ENCODE results near the gene KDM3A.
"Not testable (repeated sequence)": the region's sequence is repeated elsewhere in the genome, so short reads cannot be mapped to it uniquely, and the experiment has no call there.

Gene KDM3A

GRCh38 chr2:86476918-86477317, 35.7 kb downstream of the KDM3A start:
- no peak for DNase-seq (ENCODE audit: low spot score)

GRCh38 chr2:86477349-86477748, 36.2 kb downstream of the KDM3A start:
- DNase-seq (ENCODE audit: low spot score), result peak; percentile 23

DNA sequence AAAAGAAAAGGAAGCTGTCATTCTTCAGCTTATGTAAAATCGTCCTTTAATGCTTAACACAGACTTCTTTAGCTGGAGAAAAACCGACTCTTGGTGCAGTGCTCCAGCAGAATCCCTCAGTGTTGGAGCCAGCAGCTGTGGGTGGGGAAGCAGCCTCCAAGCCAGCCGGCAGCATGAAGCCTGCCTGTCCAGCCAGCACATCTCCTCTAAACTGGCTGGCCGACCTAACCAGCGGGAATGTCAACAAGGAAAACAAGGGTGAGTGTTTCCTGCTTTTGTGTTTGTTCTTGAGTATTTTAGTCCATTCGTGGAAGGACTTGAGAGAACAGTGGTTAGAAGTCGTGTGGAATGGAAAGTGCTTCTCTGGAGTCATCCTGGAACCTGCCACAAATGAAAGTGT, 38.9 kb downstream of the KDM3A start:
- DNase-seq (ENCODE audit: low spot score), result peak; percentile 41

DNA sequence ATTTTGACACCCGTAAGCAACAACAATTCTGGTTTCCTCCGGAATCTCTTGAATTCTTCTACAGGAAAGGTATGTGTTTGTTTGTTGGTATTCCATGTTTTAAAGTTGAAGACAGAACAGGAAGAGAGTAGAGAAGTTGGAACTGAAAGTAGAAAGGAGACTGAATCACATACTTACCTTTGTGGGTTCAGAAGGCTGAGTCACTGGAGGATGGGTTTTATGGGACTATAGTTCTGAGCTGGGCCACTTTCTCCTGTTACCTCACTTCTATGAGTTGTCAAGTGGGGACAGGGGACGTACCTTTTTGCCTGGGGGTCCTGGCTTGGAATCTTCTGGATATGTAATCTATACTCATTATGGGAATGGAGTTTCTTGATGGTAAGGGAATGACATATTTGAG, 40.9 kb downstream of the KDM3A start:
- DNase-seq (ENCODE audit: low spot score), result no peak

GRCh38 chr2:86484385-86484784, 43.2 kb downstream of the KDM3A start:
- DNase-seq (ENCODE audit: low spot score), result no peak

GRCh38 chr2:86485103-86485502, 43.9 kb downstream of the KDM3A start:
- no peak for DNase-seq (ENCODE audit: low spot score)

GRCh38 chr2:86485802-86486201, 44.6 kb downstream of the KDM3A start:
- DNase-seq (ENCODE audit: low spot score), result no peak

GRCh38 chr2:86487062-86487461, 45.9 kb downstream of the KDM3A start:
- DNase-seq (ENCODE audit: low spot score), result no peak

GRCh38 chr2:86488561-86489250, 47.5 kb downstream of the KDM3A start:
- no peak for DNase-seq (ENCODE audit: low spot score)

GRCh38 chr2:86489542-86489941, 48.4 kb downstream of the KDM3A start:
- DNase-seq (ENCODE audit: low spot score), result no peak

DNA sequence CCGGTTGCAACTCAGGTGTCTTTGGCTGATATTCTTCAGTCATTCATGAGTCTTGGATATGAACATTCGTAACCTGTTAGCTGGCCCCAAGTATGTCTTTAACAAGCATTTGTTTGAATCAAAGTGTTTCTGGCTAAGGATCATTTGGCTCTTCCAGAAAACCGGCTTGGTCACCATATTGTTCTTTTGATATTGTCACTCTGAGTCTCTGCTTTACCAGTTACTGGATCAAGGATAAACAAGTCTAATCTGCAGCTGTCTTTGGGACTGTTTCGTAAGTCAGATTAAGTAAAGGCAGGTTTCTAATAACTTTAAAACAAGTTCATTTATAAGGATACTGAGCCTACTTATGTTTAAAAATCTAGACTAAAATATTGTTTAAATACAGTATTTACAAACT, 49.1 kb downstream of the KDM3A start:
- DNase-seq (ENCODE audit: low spot score), result no peak

- no peak for DNase-seq (ENCODE audit: low spot score)
Measured at GRCh38 chr2:86491088-86491487, 49.9 kb downstream of the KDM3A start.

- no peak for DNase-seq (ENCODE audit: low spot score)
Measured at GRCh38 chr2:86492048-86492453, 50.9 kb downstream of the KDM3A start.

GRCh38 chr2:86496391-86496790, 55.2 kb downstream of the KDM3A start:
- DNase-seq (ENCODE audit: low spot score), result not testable (repeated sequence)

DNA sequence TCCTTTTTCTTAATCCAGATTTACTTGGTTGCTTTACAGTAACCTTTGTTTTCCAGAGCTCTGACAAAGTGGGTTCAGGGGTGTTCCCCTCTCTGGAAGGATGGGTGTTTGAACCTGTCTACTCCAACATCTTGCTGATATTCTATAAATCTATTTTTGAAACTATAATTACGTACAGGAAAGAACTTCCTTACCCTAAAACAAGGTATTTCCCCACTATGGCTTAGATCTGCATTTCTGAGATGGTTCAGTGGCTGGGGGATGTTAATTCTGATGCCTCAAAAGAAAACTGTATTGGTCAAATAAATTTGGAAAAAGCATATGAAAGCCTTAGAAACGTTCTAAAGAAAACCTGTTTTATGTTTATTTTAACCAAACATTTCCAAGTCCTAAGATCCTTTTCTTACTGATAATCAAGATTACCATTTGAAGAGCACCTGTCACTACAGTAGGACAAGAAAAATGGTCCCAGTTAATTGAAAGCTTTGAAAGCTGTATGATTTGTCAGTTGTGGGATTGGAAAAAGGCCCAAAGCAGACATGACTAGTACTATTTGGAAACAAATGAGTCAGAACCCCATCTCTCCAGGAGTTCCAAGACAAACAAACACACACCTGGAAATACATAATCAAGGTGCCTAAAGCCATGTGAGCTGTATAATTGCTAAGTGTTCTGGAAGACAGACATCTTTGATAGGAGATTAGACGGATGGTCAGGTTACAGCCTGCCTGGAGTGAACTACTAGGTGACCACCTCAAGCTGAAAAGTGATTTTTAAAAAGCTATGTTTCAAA, 57.5 kb downstream of the KDM3A start:
- DNase-seq (ENCODE audit: low spot score), result no peak

- DNase-seq (ENCODE audit: low spot score), result no peak
Measured at GRCh38 chr2:86499326-86499725, 58.2 kb downstream of the KDM3A start.

DNA sequence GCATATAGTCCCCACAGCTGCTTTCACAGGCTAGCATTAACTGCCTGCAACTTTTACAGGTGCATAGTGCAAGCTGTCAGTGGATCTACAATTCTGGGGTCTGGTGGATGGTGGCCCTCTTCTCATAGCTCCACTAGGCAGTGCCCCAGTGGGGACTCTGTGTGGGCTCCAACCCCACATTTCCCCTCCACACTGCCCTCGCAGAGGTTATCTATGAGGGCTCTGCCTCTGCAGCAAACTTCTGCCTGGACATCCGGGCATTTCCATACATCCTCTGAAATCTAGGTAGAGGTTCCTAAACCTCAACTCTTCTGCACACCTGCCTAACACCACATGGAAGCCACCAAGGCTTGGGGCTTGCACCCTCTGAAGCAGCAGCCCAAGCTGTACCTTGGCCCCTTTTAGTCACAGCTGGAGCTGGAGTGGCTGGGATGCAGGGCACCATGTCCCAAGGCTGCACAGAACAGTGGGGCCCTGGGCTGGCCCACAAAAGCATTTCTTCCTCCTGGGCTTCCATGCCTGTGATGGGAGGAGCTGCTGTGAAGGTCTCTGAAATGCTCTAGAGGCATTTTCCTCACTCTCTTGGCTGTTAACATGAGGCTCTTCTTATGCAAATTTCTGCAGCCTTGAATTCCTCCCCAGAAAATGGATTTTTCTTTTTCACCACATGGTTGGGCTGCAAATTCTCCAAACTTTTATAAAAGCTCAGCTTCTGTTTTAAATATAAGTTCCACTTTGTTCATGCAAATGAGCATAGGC, 59.3 kb downstream of the KDM3A start:
- no peak for DNase-seq (ENCODE audit: low spot score)

DNA sequence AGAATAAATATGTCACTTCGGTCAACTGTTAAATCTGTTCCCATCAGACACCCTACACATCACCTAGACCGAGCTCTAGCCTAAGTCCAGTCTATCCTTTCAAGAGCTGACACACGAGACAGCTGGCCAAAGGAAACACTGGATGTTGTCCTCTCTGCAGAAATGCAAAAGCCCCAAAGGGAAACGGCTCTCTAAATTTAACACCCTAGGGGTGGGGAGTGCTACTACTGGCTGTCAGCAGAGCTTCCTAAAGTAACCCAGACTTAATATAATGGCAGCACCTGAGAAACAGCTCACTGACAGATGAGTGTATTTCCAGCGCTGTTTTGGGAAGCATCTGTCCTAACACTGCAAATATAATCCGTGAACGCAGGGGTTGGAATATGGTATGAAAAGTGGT, 66.4 kb downstream of the KDM3A start:
- no peak for DNase-seq (ENCODE audit: low spot score)

- no peak for DNase-seq (ENCODE audit: low spot score)
Measured at GRCh38 chr2:86510436-86510933, 69.3 kb downstream of the KDM3A start.

DNA sequence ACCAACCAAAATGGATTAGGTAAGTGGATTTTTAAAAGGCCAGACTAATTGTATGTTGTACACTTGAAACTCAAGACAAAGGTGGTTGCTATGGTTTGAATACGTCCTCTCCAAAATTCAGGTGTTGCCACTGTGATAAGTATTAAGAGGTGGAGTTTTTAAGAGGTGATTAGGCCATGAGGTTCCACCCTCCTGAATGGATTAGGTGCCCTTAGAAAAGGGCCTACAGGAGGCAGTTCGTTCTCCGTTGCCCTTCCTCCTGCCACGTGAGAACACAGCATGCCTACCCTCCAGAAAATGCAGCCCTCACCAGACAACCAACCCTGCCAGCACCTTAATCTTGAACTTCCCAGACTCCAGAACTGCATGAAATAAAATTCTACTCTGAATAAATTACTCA, 70.9 kb downstream of the KDM3A start:
- DNase-seq (ENCODE audit: low spot score), result no peak

- DNase-seq (ENCODE audit: low spot score), result no peak
Measured at GRCh38 chr2:86512892-86513291, 71.7 kb downstream of the KDM3A start.

- DNase-seq (ENCODE audit: low spot score), result no peak
Measured at GRCh38 chr2:86513948-86514660, 72.9 kb downstream of the KDM3A start.

All from GM03348 (cell line).